Mucosa of gallbladder (tissue), 1 donor: Measurements from ENCODE around the gene MACROH2A1. TPM values are rescaled to one million over a fixed set of nuclear protein-coding genes. Genes with fewer than 3 reads are reported as not detected.

Source experiments
- DNase-seq: peaks from one replicate; pipeline ENCODE4 v3.0.0-alpha.2; 2020; ENCODE audit warnings: low spot score
- total RNA-seq: library from RNA; stranded (reverse); gene quantifications from one replicate; pipeline ENCODE4 v1.2.1, GENCODE V29; 2021
- donor health status: DM: no; HTN: no; CAD: no.

Gene MACROH2A1
- total RNA-seq: 256 TPM

GRCh38 chr5:135398855-135399793 is at the start of gene MACROH2A1:
Gene MACROH2A1 (minus strand): TSS chr5:135399231. CDS start chr5:135389093, 10,138 bp downstream.
- peak; percentile 88 for DNase-seq

GRCh38 chr5:135448071-135448739 is 49.2 kb upstream of the MACROH2A1 start:
- DNase-seq: no peak

- DNase-seq: no peak
Measured at GRCh38 chr5:135447298-135447929, 48.4 kb upstream of the MACROH2A1 start, which contains the start of gene DCANP1. Gene DCANP1 (minus strand): TSS chr5:135447348. CDS start chr5:135447108, 240 bp downstream.

GRCh38 chr5:135446615-135447014 is 47.6 kb upstream of the MACROH2A1 start:
- DNase-seq: no peak

- DNase-seq: no peak
Measured at GRCh38 chr5:135446206-135446605, 47.2 kb upstream of the MACROH2A1 start.

GRCh38 chr5:135445306-135445985 is 46.4 kb upstream of the MACROH2A1 start:
- DNase-seq: no peak

- no peak for DNase-seq
Measured at GRCh38 chr5:135444881-135445280, 45.9 kb upstream of the MACROH2A1 start.

GRCh38 chr5:135444360-135444759 is 45.3 kb upstream of the MACROH2A1 start:
- no peak for DNase-seq

- DNase-seq: no peak
Measured at GRCh38 chr5:135443161-135443960, 44.3 kb upstream of the MACROH2A1 start.

GRCh38 chr5:135442431-135443160 is 43.6 kb upstream of the MACROH2A1 start:
- DNase-seq: no peak

- DNase-seq: peak; percentile 7
Measured at GRCh38 chr5:135441919-135442318, 42.9 kb upstream of the MACROH2A1 start.

- peak; percentile 40 for DNase-seq
Measured at GRCh38 chr5:135441350-135441831, 42.4 kb upstream of the MACROH2A1 start.

GRCh38 chr5:135440916-135441315 is 41.9 kb upstream of the MACROH2A1 start:
- peak; percentile 9 for DNase-seq

- DNase-seq: no peak
Measured at GRCh38 chr5:135439231-135440205, 40.5 kb upstream of the MACROH2A1 start.

GRCh38 chr5:135438636-135439221 is 39.7 kb upstream of the MACROH2A1 start:
- no peak for DNase-seq

- DNase-seq: peak; percentile 85
Measured at GRCh38 chr5:135437796-135438560, 38.9 kb upstream of the MACROH2A1 start.

- no peak for DNase-seq
Measured at GRCh38 chr5:135437422-135437795, 38.4 kb upstream of the MACROH2A1 start.
